LNCaP clone FGC (cell line): ENCODE results near the gene SERTAD2.

Source experiments
- DNase-seq: peaks from one replicate; pipeline ENCODE4 v3.0.0-alpha.2; 2011; ENCODE audit warnings: low read depth
- H3K4me3 ChIP-seq: 2 replicates; pipeline ENCODE4 v1.5.1; 2011; ENCODE audit warnings: mild to moderate bottlenecking, low read depth, low read length, control low read depth
- TF ChIP-seq, protein P1 (sequence below): IDR thresholded peaks from 2 replicates; pipeline ENCODE4 v1.5.1; 2012; ENCODE audit warnings: mild to moderate bottlenecking; ENCODE audit not compliant: control insufficient read depth, insufficient read depth; ENCODE audit errors: extremely low read depth

The SERTAD2 gene

DNA sequence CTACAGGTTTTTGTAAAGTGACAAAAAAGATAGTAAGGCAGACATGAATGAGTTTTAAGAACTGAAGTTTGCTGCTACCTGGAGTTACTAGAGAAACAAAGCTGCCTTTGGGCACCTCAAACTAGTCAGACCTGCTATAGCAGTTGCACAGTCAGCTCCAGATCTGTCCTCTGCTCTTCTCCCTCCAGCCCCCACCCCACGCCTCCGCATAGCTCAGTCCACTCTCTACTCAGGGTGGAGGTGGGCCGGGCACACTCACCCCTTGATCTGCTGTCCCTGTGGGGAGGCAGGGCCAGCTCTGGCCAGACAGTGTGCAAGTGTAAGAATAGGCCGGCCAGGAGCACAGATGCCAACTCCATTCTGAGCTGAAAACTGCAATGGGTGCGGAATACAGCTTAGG is 4.1 kb downstream of the SERTAD2 start:
- peak overlapping the region; percentile 9; the same call in 1 of the 2 replicates for H3K4me3 ChIP-seq
- DNase-seq = no peak
- TF ChIP-seq, protein P1, sequence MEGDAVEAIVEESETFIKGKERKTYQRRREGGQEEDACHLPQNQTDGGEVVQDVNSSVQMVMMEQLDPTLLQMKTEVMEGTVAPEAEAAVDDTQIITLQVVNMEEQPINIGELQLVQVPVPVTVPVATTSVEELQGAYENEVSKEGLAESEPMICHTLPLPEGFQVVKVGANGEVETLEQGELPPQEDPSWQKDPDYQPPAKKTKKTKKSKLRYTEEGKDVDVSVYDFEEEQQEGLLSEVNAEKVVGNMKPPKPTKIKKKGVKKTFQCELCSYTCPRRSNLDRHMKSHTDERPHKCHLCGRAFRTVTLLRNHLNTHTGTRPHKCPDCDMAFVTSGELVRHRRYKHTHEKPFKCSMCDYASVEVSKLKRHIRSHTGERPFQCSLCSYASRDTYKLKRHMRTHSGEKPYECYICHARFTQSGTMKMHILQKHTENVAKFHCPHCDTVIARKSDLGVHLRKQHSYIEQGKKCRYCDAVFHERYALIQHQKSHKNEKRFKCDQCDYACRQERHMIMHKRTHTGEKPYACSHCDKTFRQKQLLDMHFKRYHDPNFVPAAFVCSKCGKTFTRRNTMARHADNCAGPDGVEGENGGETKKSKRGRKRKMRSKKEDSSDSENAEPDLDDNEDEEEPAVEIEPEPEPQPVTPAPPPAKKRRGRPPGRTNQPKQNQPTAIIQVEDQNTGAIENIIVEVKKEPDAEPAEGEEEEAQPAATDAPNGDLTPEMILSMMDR = no peak

GRCh38 chr2:64649013-64649484 is 4.7 kb downstream of the SERTAD2 start:
- TF ChIP-seq, protein P1 = no peak
- no peak for DNase-seq
- no peak overlapping the region for H3K4me3 ChIP-seq

DNA sequence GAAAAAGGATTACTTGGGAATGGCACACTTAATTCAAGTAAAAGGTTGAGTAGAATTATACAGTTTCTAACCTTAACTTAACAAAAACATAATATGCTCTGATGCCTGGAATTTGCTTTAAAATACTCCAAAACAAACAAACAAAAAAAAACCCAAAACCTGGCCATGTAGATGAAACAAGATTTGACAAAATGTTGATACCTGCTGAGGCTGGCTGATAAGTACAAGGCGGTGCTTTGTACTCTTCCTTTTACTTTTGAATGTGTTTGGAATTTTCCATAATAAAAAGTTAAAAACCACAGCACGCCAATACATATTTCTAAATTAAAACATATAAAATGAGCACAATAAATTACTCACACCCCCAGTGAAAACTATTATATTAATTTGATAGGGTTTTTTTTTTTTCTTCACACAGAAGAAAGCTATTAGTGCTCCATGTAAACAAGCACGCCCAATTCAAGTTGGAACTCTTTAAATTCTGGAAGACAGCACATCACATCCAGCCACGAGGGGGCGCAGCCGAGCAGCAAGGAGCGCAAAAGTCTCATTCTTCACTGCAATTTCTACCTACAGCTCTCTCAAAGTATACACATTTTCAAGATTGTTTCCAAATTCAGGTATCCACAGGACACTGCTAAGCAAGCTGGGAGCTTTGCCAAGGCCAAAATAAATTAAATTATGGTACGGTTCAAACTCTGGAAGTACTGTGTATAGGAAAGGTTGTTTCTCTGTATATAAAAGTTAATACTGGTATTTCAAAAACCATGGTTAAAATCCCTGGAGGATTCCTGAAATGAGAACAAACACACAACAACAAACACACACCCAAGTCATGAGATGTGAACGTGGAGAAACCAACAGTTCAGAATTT is 7.5 kb downstream of the SERTAD2 start:
- no peak overlapping the region for H3K4me3 ChIP-seq
- TF ChIP-seq, protein P1 = peak; percentile 73
- DNase-seq = no peak

- DNase-seq = no peak
Measured at GRCh38 chr2:64644458-64645382, 9.0 kb downstream of the SERTAD2 start.

DNA sequence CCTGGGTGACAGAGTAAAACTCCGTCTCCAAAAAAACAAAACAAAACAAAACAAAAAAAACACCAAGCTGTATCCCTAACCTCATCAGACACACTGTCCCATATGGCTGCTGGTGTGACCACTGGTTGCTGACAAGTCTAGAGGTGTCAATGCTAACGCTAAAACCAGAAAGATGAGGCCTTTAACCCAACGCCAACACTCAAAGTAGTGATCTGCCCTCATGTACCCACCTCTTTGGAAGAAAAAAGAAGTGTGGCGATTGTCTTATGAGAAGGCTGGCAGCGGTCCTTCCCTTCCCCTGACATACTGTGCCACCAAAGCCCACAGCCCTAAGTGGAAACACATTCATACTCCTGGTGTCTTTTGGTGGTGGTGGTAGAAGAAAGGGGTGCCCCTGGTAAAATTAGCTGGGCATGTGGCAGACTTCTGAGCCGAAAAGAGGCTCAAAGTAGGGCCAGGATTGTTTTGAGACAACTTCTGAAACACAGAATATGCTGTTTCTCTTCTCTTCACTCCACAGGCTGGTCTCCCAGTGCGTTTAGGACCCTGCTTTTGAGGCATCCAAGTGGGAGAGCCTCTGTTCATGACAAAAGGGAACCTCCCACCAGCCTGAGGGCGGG is 9.8 kb downstream of the SERTAD2 start:
- no peak for DNase-seq
- TF ChIP-seq, protein P1 = no peak
- H3K4me3 ChIP-seq = peak overlapping the region; percentile 49

More at GRCh38 chr2:64644458-64645382, 9.0 kb downstream of the SERTAD2 start:
- TF ChIP-seq, protein P1 = no peak
- H3K4me3 ChIP-seq = peak overlapping the region; percentile 49

- no peak overlapping the region for H3K4me3 ChIP-seq
- DNase-seq = no peak
- TF ChIP-seq, protein P1 = no peak
Measured at GRCh38 chr2:64641599-64641998, 12.1 kb downstream of the SERTAD2 start.
